ENCODE data around the gene ATG9B. TPM values are rescaled to one million over a fixed set of nuclear protein-coding genes. Genes with fewer than 3 reads are reported as not detected.
A peak's percentile ranks its signal among the peaks of the same experiment; 100 is the strongest.

The ATG9B gene
- total RNA-seq, 1 experiment from 2014 or later = 1.3 TPM

DNA sequence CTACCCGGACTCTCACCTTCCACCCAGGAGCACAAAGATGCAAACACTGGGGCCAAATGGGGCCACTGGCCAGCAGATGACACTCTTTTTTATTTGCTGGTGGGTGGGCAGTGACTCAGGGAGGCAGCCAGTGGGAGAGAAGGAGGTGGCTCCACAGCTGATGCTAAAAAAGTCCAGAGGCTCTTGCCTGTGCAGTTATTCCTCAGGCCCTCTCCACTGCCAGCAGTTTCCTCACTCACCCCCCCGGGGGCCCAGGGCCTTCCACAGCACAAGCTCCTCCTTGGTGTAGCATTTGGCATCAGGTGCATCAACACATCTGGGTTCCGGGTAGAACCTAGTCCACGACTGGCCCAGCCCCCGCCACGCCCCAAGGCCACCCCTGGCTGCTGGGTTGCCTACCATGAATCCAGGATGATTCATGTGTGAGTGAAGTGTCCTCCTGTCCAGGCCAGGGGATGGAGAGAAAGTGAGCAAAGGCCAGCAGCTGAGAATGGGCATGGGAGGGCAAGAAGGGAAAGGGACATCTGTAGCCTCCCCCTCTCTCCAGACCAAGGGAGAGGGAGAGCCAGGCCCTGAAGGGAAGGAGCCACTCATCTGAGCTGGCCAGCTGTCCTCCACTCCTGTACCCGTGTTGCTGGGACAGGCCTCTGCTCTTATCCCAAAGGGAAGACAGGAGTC, 44.4 kb downstream of the ATG9B start:
- Histone ChIP-seq H3K9ac (ENCODE audit: low read length) (no peak overlapping the region), H3K4me2 (ENCODE audit: low read length) (no peak overlapping the region), H3K4me1 (ENCODE audit: insufficient read depth, low read length) (no peaks in the 10 kb centered on the region; the same call in 1 of the 2 replicates), H4K20me1 (ENCODE audit: low read length) (no peaks in the 10 kb centered on the region), H3K36me3 (ENCODE audit: low read depth, low read length) (no peaks in the 10 kb centered on the region), H3K79me2 (ENCODE audit: low read length) (no peaks in the 10 kb centered on the region), H3K9me3 (ENCODE audit: low read length) (no peaks in the 10 kb centered on the region), H2AFZ (ENCODE audit: low read length) (no peak overlapping the region), H3K4me3 (ENCODE audit: low read length) (no peak overlapping the region), H3K9me2 (replicated peaks; ENCODE audit: low read length) (no peaks in the 10 kb centered on the region), H3F3A (ENCODE audit: low read length, unreplicated experiment) (no peaks in the 10 kb centered on the region), H3K27ac (ENCODE audit: low read length) (no peak overlapping the region), H3K27me3 (ENCODE audit: low read length) (peaks cover 33% of the 10 kb centered on the region)
- TF ChIP-seq CTCF (conservative IDR thresholded peaks at IDR 0.05; ENCODE audit: low read depth, low read length) (no peak), EZH2phosphoT487 (IDR thresholded peaks at IDR 0.05; ENCODE audit: borderline replicate concordance, low read length) (no peak), EZH2 (IDR thresholded peaks at IDR 0.05; ENCODE audit: low read length, unreplicated experiment) (no peak)
- DNase-seq (no peak), ATAC-seq (peak; percentile 39)
- ChIA-PET CTCF (no interaction called here), POLR2A (ENCODE audit: unreplicated experiment) (no interaction called here)
- intact Hi-C loops (cut with micrococcal nuclease) = loop anchor here (10.0 kb wide), 1 partner anchor 135 kb away; no protein-coding TSS in a partner anchor
- BruUV-seq (replicated peaks) = no TSS peak

- peaks cover 33% of the 10 kb centered on the region for H3K27me3 ChIP-seq (ENCODE audit: low read length)
- DNase-seq (no peak), ATAC-seq (no peak)
- ChIA-PET CTCF (no interaction called here), POLR2A (ENCODE audit: unreplicated experiment) (no interaction called here)
- H3K4me3 ChIP-seq (ENCODE audit: low read length) = peak within 1 kb of the TSS; percentile 47
- H3K36me3 ChIP-seq (ENCODE audit: low read depth, low read length) = no peaks in the 10 kb centered on the region
- no peak within 1 kb of the TSS for H3K27ac ChIP-seq (ENCODE audit: low read length)
- no TSS peak for BruUV-seq (replicated peaks)
- intact Hi-C loops (cut with micrococcal nuclease) = loop anchor here (10.0 kb wide), 1 partner anchor 137 kb away; no protein-coding TSS in a partner anchor
- H3K9me2 ChIP-seq (replicated peaks; ENCODE audit: low read length) = no peaks in the 10 kb centered on the region
- H3K4me1 ChIP-seq (ENCODE audit: insufficient read depth, low read length) = no peaks in the 10 kb centered on the region; the same call in 1 of the 2 replicates
- no peak within 1 kb of the TSS for H2AFZ ChIP-seq (ENCODE audit: low read length)
- no peak within 1 kb of the TSS for H3K9ac ChIP-seq (ENCODE audit: low read length)
- H3K4me2 ChIP-seq (ENCODE audit: low read length) = peak within 1 kb of the TSS; percentile 69
- no peaks in the 10 kb centered on the region for H3K9me3 ChIP-seq (ENCODE audit: low read length)
- H3F3A ChIP-seq (ENCODE audit: low read length, unreplicated experiment) = no peaks in the 10 kb centered on the region
- H4K20me1 ChIP-seq (ENCODE audit: low read length) = no peaks in the 10 kb centered on the region
- H3K79me2 ChIP-seq (ENCODE audit: low read length) = no peaks in the 10 kb centered on the region
- TF ChIP-seq CTCF (conservative IDR thresholded peaks at IDR 0.05; ENCODE audit: low read depth, low read length) (no peak), EZH2phosphoT487 (IDR thresholded peaks at IDR 0.05; ENCODE audit: borderline replicate concordance, low read length) (0 out of 2 replicates have a peak, but pooled peaks have one; percentile 27)
Measured at GRCh38 chr7:150978126-150978789, 46.0 kb downstream of the ATG9B start, which contains the start of gene KCNH2. TSS of gene KCNH2 (minus strand) at chr7:150978321. CDS start at chr7:150977913, 408 bp downstream.
